ENCODE measurements around the gene GMDS. TPM values are rescaled to one million over a fixed set of nuclear protein-coding genes. Genes with fewer than 3 reads are reported as not detected.

The GMDS gene
- total RNA-seq, 2 donors from 2014 or later = 25.4 to 29.5 TPM

DNA sequence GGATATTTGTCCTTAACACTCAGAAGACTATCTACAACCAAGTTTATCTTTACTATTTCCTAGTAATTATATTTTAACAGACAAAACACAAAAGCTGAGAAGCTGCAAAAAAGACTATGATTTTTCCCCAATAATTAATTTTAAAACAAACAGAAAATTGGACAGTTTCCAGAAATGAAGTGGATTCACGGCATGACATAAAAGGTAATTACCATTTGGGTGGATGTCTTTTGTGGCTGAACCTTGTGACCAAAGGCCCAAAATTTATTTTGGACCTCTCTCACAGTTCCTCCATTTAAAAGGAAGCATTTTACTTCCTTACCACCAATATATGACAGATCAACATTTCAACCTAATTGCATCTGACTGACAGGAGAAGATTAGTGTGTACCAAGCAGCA, 90.2 kb downstream of the GMDS start:
- no peak overlapping the region for H3K27ac Mint-ChIP-seq
- H3K4me3 Mint-ChIP-seq = no peak overlapping the region
- no peak for DNase-seq
- Histone ChIP-seq H3K4me1 (ENCODE audit: control insufficient read depth, insufficient read depth, low read length) (peaks cover 5% of the 10 kb centered on the region), H3K27me3 (ENCODE audit: control insufficient read depth, insufficient read depth, low read length, poor library complexity, severe bottlenecking) (no peaks in the 10 kb centered on the region), H3K9ac (ENCODE audit: extremely low read depth, low read length, poor library complexity, severe bottlenecking) (no peak overlapping the region), H3K27ac (ENCODE audit: low read depth, low read length) (no peak overlapping the region), H3K9me3 (ENCODE audit: control insufficient read depth, low read length) (no peaks in the 10 kb centered on the region), H3K36me3 (ENCODE audit: control insufficient read depth, insufficient read depth, low read length) (no peaks in the 10 kb centered on the region), H3K4me3 (ENCODE audit: low read length) (no peak overlapping the region)
- H3K4me1 Mint-ChIP-seq = no peaks in the 10 kb centered on the region
- H3K36me3 Mint-ChIP-seq (ENCODE audit: low read depth) = no peaks in the 10 kb centered on the region
- H3K9me3 Mint-ChIP-seq = no peaks in the 10 kb centered on the region
- 92 to 100% methylated on average over 1 of the region's 1 CpG for WGBS, 2 experiments (ENCODE audit: insufficient coverage in 1 of 2, insufficient read length in 1 of 2)
- H3K27me3 Mint-ChIP-seq (ENCODE audit: insufficient read depth) = no peaks in the 10 kb centered on the region
- TF ChIP-seq, protein P1, sequence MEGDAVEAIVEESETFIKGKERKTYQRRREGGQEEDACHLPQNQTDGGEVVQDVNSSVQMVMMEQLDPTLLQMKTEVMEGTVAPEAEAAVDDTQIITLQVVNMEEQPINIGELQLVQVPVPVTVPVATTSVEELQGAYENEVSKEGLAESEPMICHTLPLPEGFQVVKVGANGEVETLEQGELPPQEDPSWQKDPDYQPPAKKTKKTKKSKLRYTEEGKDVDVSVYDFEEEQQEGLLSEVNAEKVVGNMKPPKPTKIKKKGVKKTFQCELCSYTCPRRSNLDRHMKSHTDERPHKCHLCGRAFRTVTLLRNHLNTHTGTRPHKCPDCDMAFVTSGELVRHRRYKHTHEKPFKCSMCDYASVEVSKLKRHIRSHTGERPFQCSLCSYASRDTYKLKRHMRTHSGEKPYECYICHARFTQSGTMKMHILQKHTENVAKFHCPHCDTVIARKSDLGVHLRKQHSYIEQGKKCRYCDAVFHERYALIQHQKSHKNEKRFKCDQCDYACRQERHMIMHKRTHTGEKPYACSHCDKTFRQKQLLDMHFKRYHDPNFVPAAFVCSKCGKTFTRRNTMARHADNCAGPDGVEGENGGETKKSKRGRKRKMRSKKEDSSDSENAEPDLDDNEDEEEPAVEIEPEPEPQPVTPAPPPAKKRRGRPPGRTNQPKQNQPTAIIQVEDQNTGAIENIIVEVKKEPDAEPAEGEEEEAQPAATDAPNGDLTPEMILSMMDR (conservative IDR thresholded peaks at IDR 0.05) = no peak

- H3K4me3 Mint-ChIP-seq = no peak overlapping the region
- Histone ChIP-seq H3K27ac (ENCODE audit: low read depth, low read length) (no peak overlapping the region), H3K27me3 (ENCODE audit: control insufficient read depth, insufficient read depth, low read length, poor library complexity, severe bottlenecking) (no peaks in the 10 kb centered on the region), H3K4me1 (ENCODE audit: control insufficient read depth, insufficient read depth, low read length) (peaks cover 5% of the 10 kb centered on the region), H3K9ac (ENCODE audit: extremely low read depth, low read length, poor library complexity, severe bottlenecking) (no peak overlapping the region), H3K36me3 (ENCODE audit: control insufficient read depth, insufficient read depth, low read length) (no peaks in the 10 kb centered on the region), H3K4me3 (ENCODE audit: low read length) (no peak overlapping the region), H3K9me3 (ENCODE audit: control insufficient read depth, low read length) (no peaks in the 10 kb centered on the region)
- no peaks in the 10 kb centered on the region for H3K27me3 Mint-ChIP-seq (ENCODE audit: insufficient read depth)
- TF ChIP-seq, protein P1 (conservative IDR thresholded peaks at IDR 0.05) = no peak
- no peak for DNase-seq
- 92 to 100% methylated on average over 9 of the region's 9 CpGs for WGBS, 2 experiments (ENCODE audit: insufficient coverage in 1 of 2, insufficient read length in 1 of 2)
- no peak overlapping the region for H3K27ac Mint-ChIP-seq
- no peaks in the 10 kb centered on the region for H3K4me1 Mint-ChIP-seq
- no peaks in the 10 kb centered on the region for H3K9me3 Mint-ChIP-seq
- no peaks in the 10 kb centered on the region for H3K36me3 Mint-ChIP-seq (ENCODE audit: low read depth)
Observed at GRCh38 chr6:2149361-2150006, 95.9 kb downstream of the GMDS start.

DNA sequence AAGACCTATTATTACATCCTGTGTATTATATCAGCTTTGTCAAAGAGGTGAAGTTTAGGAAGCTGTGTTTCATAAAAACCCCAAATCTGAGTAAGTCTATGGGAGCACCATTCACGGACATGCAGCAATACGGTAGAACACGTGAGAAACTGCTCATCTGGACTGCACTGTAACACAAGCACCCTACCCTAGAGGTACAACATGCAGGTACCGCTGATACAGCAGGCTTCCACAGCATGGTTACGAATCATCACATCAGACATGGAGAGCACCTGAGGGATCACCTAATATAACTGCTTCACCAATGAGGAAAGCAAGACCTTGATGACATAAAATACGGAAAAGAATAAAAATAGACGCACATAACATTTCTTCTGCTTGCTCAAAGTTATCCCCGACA, 96.7 kb downstream of the GMDS start:
- no peak overlapping the region for H3K4me3 Mint-ChIP-seq
- 94 to 98% methylated on average over 6 to 8 of the region's 8 CpGs for WGBS, 2 experiments (ENCODE audit: insufficient coverage in 1 of 2, insufficient read length in 1 of 2)
- no peak overlapping the region for H3K27ac Mint-ChIP-seq

More for the DNA sequence above, 96.7 kb downstream of the GMDS start:
- H3K9me3 ChIP-seq (ENCODE audit: control insufficient read depth, low read length) = no peaks in the 10 kb centered on the region
- H3K9ac ChIP-seq (ENCODE audit: extremely low read depth, low read length, poor library complexity, severe bottlenecking) = no peak overlapping the region
- no peak overlapping the region for H3K27ac ChIP-seq (ENCODE audit: low read depth, low read length)
- H3K4me3 ChIP-seq (ENCODE audit: low read length) = no peak overlapping the region
- TF ChIP-seq, protein P1 (conservative IDR thresholded peaks at IDR 0.05) = no peak
- H3K36me3 ChIP-seq (ENCODE audit: control insufficient read depth, insufficient read depth, low read length) = no peaks in the 10 kb centered on the region
- no peaks in the 10 kb centered on the region for H3K27me3 Mint-ChIP-seq (ENCODE audit: insufficient read depth)
- no peaks in the 10 kb centered on the region for H3K4me1 Mint-ChIP-seq
- no peaks in the 10 kb centered on the region for H3K36me3 Mint-ChIP-seq (ENCODE audit: low read depth)
- no peaks in the 10 kb centered on the region for H3K9me3 Mint-ChIP-seq
- H3K27me3 ChIP-seq (ENCODE audit: control insufficient read depth, insufficient read depth, low read length, poor library complexity, severe bottlenecking) = no peaks in the 10 kb centered on the region
- peaks cover 5% of the 10 kb centered on the region for H3K4me1 ChIP-seq (ENCODE audit: control insufficient read depth, insufficient read depth, low read length)
- no peak for DNase-seq

All from endodermal cell (in vitro differentiated cells).